HTR-8/SVneo (cell line): ENCODE measurements around the gene FMNL2.

Experiments
- DNase-seq: peaks from one replicate; pipeline ENCODE4 v3.0.0; 2011; ENCODE audit warnings: low spot score, mixed read lengths; ENCODE audit not compliant: insufficient read length
- FAIRE-seq: peaks from 2 replicates; lab custom pipeline; 2011; peaks lifted over from hg19 to GRCh38; lab: Jason Lieb, UNC

FMNL2 gene

GRCh38 chr2:152419944-152420343 lies 85.0 kb downstream of the FMNL2 start:
- FAIRE-seq (no peak), DNase-seq (no peak)

GRCh38 chr2:152420363-152420762 lies 85.4 kb downstream of the FMNL2 start:
- FAIRE-seq (no peak), DNase-seq (no peak)

DNA sequence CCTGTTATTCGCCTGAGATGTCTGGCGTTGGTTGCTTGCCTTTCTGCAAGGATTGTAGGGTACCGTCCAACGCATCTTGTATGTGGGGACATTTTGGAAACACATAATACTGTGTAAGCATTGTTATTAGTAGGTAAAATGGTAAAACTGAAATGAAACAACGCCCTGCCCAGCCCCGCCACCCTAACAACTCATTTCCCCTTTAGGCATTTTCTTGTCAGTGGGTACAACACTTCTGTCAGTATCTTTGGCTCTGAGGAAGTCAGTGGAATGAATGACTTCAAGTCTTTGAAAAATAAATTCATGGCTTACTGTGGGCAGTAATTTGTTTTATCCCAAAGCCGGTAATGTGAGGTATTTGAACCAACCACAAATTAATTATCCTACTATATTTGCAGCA lies 86.0 kb downstream of the FMNL2 start:
- DNase-seq (no peak), FAIRE-seq (no peak)

- FAIRE-seq: peak; percentile 28
- peak; percentile 81 for DNase-seq
These were observed 86.8 kb downstream of the FMNL2 start for GRCh38 chr2:152421521-152422370.

DNA sequence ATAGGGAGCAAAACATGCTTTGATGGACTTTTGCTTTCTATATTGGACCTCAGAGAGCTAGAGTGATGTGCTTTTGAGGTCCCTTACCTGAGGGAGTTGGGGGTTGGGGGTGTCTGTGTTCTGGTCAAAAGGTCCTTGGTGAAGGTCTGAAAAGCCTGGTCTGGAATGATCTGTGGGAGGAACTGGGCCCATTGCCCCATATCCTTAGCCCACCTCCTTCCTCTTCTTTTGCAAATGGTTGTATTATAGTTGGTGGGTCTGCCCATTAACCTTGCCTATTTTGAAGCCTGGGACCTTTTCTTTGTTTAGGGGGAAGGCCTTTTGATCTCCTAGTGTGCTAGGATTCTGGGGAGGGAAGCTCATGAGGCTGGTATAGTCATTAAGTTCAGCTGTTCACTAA lies 88.7 kb downstream of the FMNL2 start:
- DNase-seq (no peak), FAIRE-seq (no peak)

DNA sequence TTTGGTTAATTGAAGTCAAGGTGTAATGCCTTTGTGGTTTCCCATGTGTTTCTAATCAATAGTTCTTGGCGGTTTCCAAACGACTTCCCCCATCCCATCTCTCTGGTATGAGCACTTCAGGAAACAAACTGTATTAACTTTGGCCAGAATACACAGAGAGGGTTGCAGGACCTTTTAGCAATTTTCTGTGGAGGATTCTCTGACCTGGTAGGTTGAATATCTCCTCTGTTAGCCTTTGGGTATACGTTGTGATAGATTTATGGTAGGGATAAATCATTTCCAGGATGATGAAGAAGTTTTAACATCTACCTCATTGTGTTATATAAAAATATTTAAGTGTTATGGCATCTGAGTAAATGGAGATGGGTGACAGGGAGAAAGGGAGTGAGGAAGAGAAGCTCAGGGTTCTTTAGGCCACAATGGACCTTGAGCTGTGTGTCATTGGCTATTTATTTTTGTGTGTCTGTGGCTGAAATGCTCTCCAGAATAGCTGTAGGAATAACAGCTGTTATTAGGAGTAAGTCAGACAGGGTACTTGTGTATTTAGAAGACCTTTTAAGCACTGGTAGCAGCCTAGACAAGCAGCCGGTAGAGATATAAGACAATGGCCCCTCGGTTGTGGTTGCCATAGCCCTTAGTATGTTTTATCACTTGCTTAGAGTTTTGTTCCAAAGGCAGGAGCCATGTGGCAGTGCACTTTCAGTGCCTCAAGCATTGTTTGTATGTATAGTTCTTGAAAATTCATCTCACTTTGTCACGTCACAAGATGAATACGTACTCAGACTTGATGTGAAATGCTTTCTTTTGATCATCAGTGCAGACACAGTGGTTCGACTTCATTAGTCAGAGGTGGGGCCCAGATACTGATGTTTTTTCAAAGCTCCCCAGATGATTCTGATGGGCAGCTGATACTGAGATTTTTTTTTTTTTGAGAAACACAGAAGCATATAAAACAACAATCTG lies 91.1 kb downstream of the FMNL2 start:
- DNase-seq: no peak
- FAIRE-seq: no peak

DNA sequence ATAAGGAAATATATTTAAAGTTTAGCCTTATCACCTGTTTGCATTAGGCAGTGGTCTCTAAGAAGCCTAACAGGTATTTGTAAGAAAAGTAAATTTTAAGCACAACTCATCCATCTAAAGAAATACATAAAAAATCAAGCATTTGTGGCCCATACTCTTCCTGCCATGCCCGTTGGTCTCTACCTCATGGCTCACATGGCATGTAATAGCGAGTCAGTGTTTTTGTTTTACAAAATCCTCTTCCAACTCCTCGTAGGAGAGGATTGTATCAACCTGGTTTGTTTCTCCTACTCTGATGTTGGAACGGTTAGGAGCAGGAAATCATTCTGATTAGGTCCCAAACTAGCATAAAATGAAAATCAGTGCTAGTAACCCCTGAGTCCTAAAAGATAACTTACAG lies 91.8 kb downstream of the FMNL2 start:
- DNase-seq: no peak
- FAIRE-seq: no peak

DNA sequence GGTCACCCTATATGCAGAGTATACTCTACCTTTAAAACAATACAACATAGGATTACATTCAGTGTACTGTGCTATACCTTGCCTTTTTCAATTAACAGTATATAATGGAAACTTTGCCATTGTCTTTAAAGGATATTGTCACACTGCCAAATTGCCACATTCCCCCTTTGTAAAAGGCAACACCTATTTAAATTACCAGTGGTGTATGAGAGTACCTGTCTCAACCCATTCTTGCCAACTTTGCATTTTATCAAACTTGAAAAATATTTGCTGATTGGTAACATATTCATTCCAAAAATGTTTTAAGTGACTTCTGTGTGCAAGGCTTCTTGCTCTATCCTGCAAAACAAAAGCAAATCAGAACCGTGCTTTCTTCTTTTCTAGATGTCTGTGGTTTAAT lies 92.9 kb downstream of the FMNL2 start:
- DNase-seq: no peak
- no peak for FAIRE-seq

GRCh38 chr2:152428800-152429582 lies 94.0 kb downstream of the FMNL2 start:
- no peak for FAIRE-seq
- no peak for DNase-seq

GRCh38 chr2:152430876-152431275 lies 95.9 kb downstream of the FMNL2 start:
- no peak for FAIRE-seq
- DNase-seq: no peak

GRCh38 chr2:152431370-152432098 lies 96.6 kb downstream of the FMNL2 start:
- no peak for DNase-seq
- no peak for FAIRE-seq

- FAIRE-seq: no peak
- DNase-seq: no peak
These were observed 97.3 kb downstream of the FMNL2 start for GRCh38 chr2:152432206-152432653.

- FAIRE-seq (no peak), DNase-seq (no peak)
These were observed 97.8 kb downstream of the FMNL2 start for GRCh38 chr2:152432765-152433164.

GRCh38 chr2:152433289-152433688 lies 98.3 kb downstream of the FMNL2 start:
- FAIRE-seq (no peak), DNase-seq (no peak)

- no peak for DNase-seq
- no peak for FAIRE-seq
These were observed 98.8 kb downstream of the FMNL2 start for GRCh38 chr2:152433791-152434190.

- no peak for FAIRE-seq
These were observed 99.6 kb downstream of the FMNL2 start for GRCh38 chr2:152434395-152435182.

DNA sequence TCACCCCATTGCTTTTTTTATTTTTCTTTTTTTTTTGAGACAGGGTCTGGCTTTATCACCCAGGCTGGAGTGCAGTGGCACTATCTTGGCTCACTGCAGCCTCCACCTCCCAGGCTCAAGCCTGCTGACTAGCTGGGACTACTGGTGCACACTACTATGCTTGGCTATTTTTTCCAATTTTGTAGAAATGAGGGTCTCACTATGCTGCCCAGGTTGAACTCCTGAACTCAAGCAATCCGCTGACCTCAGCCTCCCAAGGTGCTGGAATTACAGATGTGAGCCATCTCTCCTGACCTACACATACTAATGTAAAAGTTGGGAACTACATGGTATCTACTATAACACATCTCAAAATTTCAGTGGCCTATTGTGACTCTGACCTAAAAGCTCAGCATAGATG lies 101.2 kb downstream of the FMNL2 start:
- DNase-seq: no peak
- FAIRE-seq: no peak

More at GRCh38 chr2:152434395-152435182, 99.6 kb downstream of the FMNL2 start:
- DNase-seq: no peak

DNA sequence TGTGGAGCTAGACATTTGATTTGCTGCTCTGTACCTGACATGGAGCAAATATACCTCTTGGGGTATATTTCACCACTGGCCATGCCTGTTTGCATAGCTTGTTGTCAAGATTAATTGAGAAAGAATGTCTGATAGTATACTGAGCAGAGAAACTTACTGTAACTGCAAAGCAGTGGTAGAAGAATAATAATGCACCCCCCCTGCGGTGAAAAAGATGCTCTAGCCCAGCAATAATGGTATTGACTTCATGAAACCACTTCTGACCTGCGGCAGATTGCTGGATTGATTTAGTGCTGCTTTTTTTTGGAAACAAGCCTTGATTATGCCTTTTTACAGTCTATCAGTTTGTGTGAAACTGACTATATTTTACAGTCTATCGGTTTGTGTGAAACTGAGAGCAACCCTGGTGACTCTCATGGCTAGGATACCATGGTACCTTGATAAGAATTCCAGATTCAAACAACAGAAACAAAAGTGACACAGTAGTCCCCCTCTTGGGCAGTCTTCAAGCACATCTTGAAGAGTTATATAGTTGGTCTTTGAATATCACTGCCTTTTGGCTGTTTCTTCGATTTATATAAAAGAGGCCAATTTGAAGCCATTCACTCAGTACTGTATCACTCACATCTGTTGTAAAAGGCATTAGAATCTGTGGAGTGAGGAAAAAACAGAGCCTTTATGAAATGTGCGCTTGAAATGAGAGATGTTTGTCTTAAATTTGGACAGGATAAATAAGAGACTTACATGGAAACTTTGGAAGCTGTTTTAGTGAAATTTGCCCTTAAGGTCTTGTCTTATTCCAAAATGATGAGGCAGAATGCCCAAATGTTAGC lies 102.5 kb downstream of the FMNL2 start:
- no peak for DNase-seq
- no peak for FAIRE-seq
